OCI-LY3 (cell line): ENCODE results near the gene STX1B.

ENCODE experiments used
- H2AFZ ChIP-seq: fragments of 200-600, 300-600 bp; shearing (Covaris generic); 2 replicates; pipeline ENCODE4 v1.6.0; 2014; ENCODE audit warnings: antibody characterized with exemption, low read depth, low read length
- H3K27ac ChIP-seq: fragments of 200-600, 300-600 bp; sonication (generic); 2 replicates; pipeline ENCODE4 v1.5.1; 2014; ENCODE audit warnings: mild to moderate bottlenecking, low read length, moderate library complexity, mixed read lengths
- H3K27me3 ChIP-seq: fragments of 200-600, 300-600 bp; sonication (generic); 2 replicates; pipeline ENCODE4 v1.6.1; 2014; ENCODE audit warnings: low read depth, low read length, mixed read lengths
- H3K36me3 ChIP-seq: fragments of 200-600, 300-600 bp; sonication (generic); replicated peaks from 2 replicates; pipeline ENCODE3; 2014; ENCODE audit warnings: low read depth, low read length, mixed read lengths
- H3K4me1 ChIP-seq: fragments of 300-600, 200-600 bp; sonication (generic); 2 replicates; pipeline ENCODE4 v1.6.1; 2014; ENCODE audit warnings: low read length, mixed read lengths
- H3K4me2 ChIP-seq: fragments of 200-600, 300-600 bp; sonication (generic); 2 replicates; pipeline ENCODE4 v1.6.1; 2014; ENCODE audit warnings: low read length, mixed read lengths
- H3K4me3 ChIP-seq: fragments of 300-600, 200-600 bp; sonication (generic); 2 replicates; pipeline ENCODE4 v1.5.1; 2014; ENCODE audit warnings: antibody characterized with exemption, mild to moderate bottlenecking, low read length, moderate library complexity
- H3K79me2 ChIP-seq: fragments of 300-600, 200-600 bp; shearing (Covaris generic); 2 replicates; pipeline ENCODE4 v1.6.1; 2014; ENCODE audit warnings: mild to moderate bottlenecking, low read length, mixed read lengths
- H3K9ac ChIP-seq: fragments of 300-600, 200-600 bp; shearing (Covaris generic); 2 replicates; pipeline ENCODE4 v1.6.0; 2014; ENCODE audit warnings: mild to moderate bottlenecking, low read length, moderate library complexity
- H3K9me3 ChIP-seq: fragments of 200-600, 300-600 bp; shearing (Covaris generic); 2 replicates; pipeline ENCODE4 v1.6.1; 2014; ENCODE audit warnings: low read length, mixed read lengths; ENCODE audit not compliant: insufficient read depth
- H4K20me1 ChIP-seq: fragments of 200-600, 300-600 bp; sonication (generic); 2 replicates; pipeline ENCODE4 v1.6.1; 2016; ENCODE audit warnings: low read length, mixed read lengths; ENCODE audit not compliant: insufficient read depth
- EZH2phosphoT487 ChIP-seq: fragments of 200-600 bp; shearing (Covaris generic); IDR thresholded peaks from 2 replicates; pipeline ENCODE4 v1.6.1; 2018; ENCODE audit warnings: antibody characterized with exemption, mixed run types, low read depth
- TF ChIP-seq, protein P1 (sequence below): fragments of 200-600, 300-600 bp; sonication (generic); IDR thresholded peaks from 2 replicates; pipeline ENCODE4 v1.5.1; 2014; ENCODE audit warnings: antibody characterized with exemption, low read length, low read depth

STX1B gene

DNA sequence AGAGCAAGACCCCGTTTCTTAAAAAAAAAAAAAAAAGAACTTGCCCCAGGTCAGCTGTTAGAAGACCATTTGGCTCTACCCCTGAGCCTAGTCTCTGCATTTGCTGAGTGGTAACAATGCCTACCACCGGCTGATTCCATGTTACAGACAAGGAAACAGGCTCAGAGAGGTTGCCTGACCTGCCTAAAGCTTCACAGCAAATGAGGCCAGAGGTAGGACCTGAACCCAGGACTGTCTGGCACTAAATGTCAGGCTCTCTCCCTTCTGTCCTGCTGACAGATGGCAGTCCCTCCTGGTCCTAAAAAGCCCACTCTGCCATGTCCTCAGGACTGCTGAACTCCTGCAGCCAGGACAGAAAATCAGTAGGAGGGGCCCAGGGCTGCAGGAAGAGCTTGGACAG, 5.8 kb downstream of the STX1B start:
- H3K4me1 ChIP-seq, result no peaks in the 10 kb centered on the region
- TF ChIP-seq, protein P1, sequence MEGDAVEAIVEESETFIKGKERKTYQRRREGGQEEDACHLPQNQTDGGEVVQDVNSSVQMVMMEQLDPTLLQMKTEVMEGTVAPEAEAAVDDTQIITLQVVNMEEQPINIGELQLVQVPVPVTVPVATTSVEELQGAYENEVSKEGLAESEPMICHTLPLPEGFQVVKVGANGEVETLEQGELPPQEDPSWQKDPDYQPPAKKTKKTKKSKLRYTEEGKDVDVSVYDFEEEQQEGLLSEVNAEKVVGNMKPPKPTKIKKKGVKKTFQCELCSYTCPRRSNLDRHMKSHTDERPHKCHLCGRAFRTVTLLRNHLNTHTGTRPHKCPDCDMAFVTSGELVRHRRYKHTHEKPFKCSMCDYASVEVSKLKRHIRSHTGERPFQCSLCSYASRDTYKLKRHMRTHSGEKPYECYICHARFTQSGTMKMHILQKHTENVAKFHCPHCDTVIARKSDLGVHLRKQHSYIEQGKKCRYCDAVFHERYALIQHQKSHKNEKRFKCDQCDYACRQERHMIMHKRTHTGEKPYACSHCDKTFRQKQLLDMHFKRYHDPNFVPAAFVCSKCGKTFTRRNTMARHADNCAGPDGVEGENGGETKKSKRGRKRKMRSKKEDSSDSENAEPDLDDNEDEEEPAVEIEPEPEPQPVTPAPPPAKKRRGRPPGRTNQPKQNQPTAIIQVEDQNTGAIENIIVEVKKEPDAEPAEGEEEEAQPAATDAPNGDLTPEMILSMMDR, result no peak
- TF ChIP-seq EZH2phosphoT487, result no peak
- H3K9me3 ChIP-seq, result no peaks in the 10 kb centered on the region
- H3K36me3 ChIP-seq, result no peaks in the 10 kb centered on the region
- no peaks in the 10 kb centered on the region for H3K79me2 ChIP-seq
- H2AFZ ChIP-seq, result no peak overlapping the region
- no peak overlapping the region for H3K9ac ChIP-seq
- no peak overlapping the region for H3K27ac ChIP-seq
- H3K4me2 ChIP-seq, result no peak overlapping the region
- 0 out of 2 replicates have a peak, but pooled peaks cover 3% of the 10 kb centered on the region for H3K27me3 ChIP-seq
- H4K20me1 ChIP-seq, result no peaks in the 10 kb centered on the region
- H3K4me3 ChIP-seq, result no peak overlapping the region

DNA sequence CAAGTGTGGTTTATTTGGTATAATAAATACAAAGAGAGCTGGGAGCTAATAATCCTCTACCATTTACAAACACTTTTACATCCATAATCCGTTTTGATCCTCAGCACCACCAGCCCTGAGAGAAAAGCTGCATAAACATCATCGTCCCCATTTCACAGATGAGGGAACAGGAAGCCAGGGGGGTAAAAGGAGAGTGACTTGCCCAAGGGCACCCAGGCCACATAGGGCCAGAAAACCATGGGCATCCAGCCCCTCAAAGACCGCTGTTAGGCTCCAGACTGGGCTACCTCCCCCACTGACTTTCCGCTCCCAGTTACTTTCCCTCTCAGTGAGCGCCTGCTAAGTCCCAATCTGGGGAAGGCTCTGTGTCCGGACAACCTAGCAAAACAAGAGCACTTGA, 6.7 kb downstream of the STX1B start:
- H3K36me3 ChIP-seq, result no peaks in the 10 kb centered on the region
- H4K20me1 ChIP-seq, result no peaks in the 10 kb centered on the region
- no peak overlapping the region for H3K4me2 ChIP-seq
- no peaks in the 10 kb centered on the region for H3K79me2 ChIP-seq
- H3K9me3 ChIP-seq, result no peaks in the 10 kb centered on the region
- H3K27me3 ChIP-seq, result 0 out of 2 replicates have a peak, but pooled peaks cover 3% of the 10 kb centered on the region
- H3K27ac ChIP-seq, result no peak overlapping the region
- H3K9ac ChIP-seq, result no peak overlapping the region
- H3K4me3 ChIP-seq, result no peak overlapping the region
- H3K4me1 ChIP-seq, result no peaks in the 10 kb centered on the region
- TF ChIP-seq, protein P1, result no peak
- H2AFZ ChIP-seq, result no peak overlapping the region

GRCh38 chr16:31002862-31003341, 7.5 kb downstream of the STX1B start:
- no peaks in the 10 kb centered on the region for H4K20me1 ChIP-seq
- no peak overlapping the region for H2AFZ ChIP-seq
- H3K4me1 ChIP-seq, result no peaks in the 10 kb centered on the region
- no peak overlapping the region for H3K4me2 ChIP-seq
- H3K27me3 ChIP-seq, result 0 out of 2 replicates have a peak, but pooled peaks cover 2% of the 10 kb centered on the region
- H3K36me3 ChIP-seq, result no peaks in the 10 kb centered on the region
- no peaks in the 10 kb centered on the region for H3K79me2 ChIP-seq
- H3K27ac ChIP-seq, result no peak overlapping the region
- no peaks in the 10 kb centered on the region for H3K9me3 ChIP-seq
- no peak overlapping the region for H3K9ac ChIP-seq
- no peak overlapping the region for H3K4me3 ChIP-seq
- TF ChIP-seq, protein P1, result no peak
- no peak for TF ChIP-seq EZH2phosphoT487

DNA sequence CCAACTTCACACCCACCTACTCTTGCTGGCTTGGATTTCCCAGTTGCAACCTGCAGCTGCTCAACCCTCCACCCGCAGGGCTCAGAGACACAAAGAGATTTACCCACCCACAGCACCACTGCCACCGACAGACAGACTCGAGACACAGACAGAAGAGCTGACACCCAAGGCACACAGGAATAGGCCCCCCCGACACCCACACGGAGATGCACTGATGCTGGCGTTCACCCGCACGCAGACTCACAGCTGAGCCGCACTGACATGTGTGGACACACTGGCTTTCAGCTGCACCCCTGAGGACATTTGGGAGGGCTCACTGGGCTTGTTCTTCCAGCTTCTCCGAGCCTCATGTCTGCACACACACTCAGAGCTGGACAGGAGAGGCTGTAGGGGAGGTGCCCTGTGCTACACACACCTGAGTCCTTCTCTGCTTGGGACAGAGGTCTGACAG, 8.2 kb downstream of the STX1B start:
- Histone ChIP-seq H3K4me2 (no peak overlapping the region), H3K79me2 (no peaks in the 10 kb centered on the region), H3K9me3 (no peaks in the 10 kb centered on the region), H3K27me3 (0 out of 2 replicates have a peak, but pooled peaks cover 7% of the 10 kb centered on the region), H3K4me3 (no peak overlapping the region), H3K4me1 (peaks cover 3% of the 10 kb centered on the region; the same call in 1 of the 2 replicates), H3K36me3 (no peaks in the 10 kb centered on the region), H4K20me1 (no peaks in the 10 kb centered on the region), H3K9ac (no peak overlapping the region), H2AFZ (no peak overlapping the region), H3K27ac (no peak overlapping the region)
- TF ChIP-seq EZH2phosphoT487, result no peak
- TF ChIP-seq, protein P1, result no peak
